ENCODE results near the gene CCDC97. TPM values are rescaled to one million over a fixed set of nuclear protein-coding genes. Genes with fewer than 3 reads are reported as not detected.

CCDC97 gene
- total and polyA plus RNA-seq, 10 donors = 12.7 to 38.2 (median 23.9) TPM

DNA sequence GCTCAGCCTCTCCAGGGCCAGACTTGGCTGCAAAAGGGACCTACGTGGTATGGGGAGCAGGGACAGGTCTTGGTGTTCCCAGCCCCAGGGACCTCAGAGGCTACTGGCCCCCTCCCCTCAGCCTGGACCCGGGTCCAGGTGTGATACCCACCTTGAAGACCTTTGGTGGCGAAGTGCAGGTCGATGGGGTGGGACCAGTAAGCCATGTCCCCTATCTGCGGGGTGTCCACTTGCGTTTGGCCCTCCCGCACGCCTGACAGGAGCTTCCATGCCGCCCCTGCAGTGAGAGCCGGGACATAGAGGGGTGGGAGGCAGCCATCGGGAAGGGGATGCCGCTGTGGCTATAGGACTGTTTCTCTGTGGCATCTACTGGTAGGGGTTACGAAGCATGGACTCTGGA is 47.8 kb downstream of the CCDC97 start:
- peak overlapping the region in 6 of 8 donors; percentile 29 to 98 (median 58) for H3K27ac ChIP-seq
- H3K27me3 ChIP-seq (replicated peaks in 1 of 7) = no peaks in the 10 kb centered on the region
- H3K36me3 ChIP-seq = peaks cover 0 to 9% (median 0%) of the 10 kb centered on the region in 6 donors
- 88 to 95% (median 92%) methylated on average over 12 to 13 of the region's 13 CpGs for WGBS, 5 donors
- intact Hi-C loops (cut with DNase I; ENCODE audit: low total_unique reads) = loop anchor here (5.0 kb wide), 1 partner anchor 35 kb away; no protein-coding TSS in a partner anchor
- H3K4me1 ChIP-seq = peaks cover 27 to 68% (median 52%) of the 10 kb centered on the region in 6 donors
- H3K4me3 ChIP-seq = no peak overlapping the region
- no peaks in the 10 kb centered on the region for H3K9me3 ChIP-seq
- DNase-seq = no peak
- TF ChIP-seq, protein P1, sequence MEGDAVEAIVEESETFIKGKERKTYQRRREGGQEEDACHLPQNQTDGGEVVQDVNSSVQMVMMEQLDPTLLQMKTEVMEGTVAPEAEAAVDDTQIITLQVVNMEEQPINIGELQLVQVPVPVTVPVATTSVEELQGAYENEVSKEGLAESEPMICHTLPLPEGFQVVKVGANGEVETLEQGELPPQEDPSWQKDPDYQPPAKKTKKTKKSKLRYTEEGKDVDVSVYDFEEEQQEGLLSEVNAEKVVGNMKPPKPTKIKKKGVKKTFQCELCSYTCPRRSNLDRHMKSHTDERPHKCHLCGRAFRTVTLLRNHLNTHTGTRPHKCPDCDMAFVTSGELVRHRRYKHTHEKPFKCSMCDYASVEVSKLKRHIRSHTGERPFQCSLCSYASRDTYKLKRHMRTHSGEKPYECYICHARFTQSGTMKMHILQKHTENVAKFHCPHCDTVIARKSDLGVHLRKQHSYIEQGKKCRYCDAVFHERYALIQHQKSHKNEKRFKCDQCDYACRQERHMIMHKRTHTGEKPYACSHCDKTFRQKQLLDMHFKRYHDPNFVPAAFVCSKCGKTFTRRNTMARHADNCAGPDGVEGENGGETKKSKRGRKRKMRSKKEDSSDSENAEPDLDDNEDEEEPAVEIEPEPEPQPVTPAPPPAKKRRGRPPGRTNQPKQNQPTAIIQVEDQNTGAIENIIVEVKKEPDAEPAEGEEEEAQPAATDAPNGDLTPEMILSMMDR (IDR thresholded peaks at IDR 0.05 in 8 of 11, conservative IDR thresholded peaks at IDR 0.05 in 3 of 11) = no peak
- peak in 1 of 3 donors; percentile 31 for TF ChIP-seq POLR2AphosphoS5 (IDR thresholded peaks at IDR 0.05)

DNA sequence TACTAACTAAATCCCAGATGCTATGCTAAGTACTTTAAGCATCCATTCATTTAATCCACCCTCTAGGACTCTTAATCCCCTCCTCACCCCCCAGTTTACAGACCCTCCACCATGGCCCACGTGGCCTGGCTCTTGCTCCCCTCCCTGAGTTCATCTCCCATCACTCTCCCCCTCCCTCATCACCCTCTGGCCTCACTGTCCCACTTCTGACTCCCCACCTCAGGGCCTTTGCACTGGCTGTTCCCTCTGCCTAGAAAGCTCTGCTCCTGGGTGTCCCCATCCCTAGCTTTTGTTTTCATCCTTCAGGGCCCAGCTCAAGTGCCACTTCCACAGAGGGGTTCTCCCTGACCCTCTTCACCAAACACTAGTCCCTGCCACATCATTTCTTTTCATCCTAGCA is 49.8 kb downstream of the CCDC97 start:
- TF ChIP-seq POLR2AphosphoS5 (IDR thresholded peaks at IDR 0.05) = no peak
- TF ChIP-seq POLR2A (IDR thresholded peaks at IDR 0.05) = no peak
- TF ChIP-seq, protein P1 (IDR thresholded peaks at IDR 0.05 in 8 of 11, conservative IDR thresholded peaks at IDR 0.05 in 3 of 11) = no peak
- no peaks in the 10 kb centered on the region for H3K27me3 ChIP-seq (replicated peaks in 1 of 7)
- 75 to 93% (median 88%) methylated on average over 1 of the region's 1 CpG for WGBS, 5 donors
- intact Hi-C loops (cut with DNase I; ENCODE audit: low total_unique reads) = loop anchor here (5.0 kb wide), 1 partner anchor 37 kb away; no protein-coding TSS in a partner anchor
- no peak overlapping the region for H3K27ac ChIP-seq
- H3K36me3 ChIP-seq = peaks cover 0 to 9% (median 0%) of the 10 kb centered on the region in 6 donors
- no peak overlapping the region for H3K4me3 ChIP-seq
- H3K9me3 ChIP-seq = no peaks in the 10 kb centered on the region
- DNase-seq = no peak
- peaks cover 28 to 75% (median 54%) of the 10 kb centered on the region in 6 donors for H3K4me1 ChIP-seq

DNA sequence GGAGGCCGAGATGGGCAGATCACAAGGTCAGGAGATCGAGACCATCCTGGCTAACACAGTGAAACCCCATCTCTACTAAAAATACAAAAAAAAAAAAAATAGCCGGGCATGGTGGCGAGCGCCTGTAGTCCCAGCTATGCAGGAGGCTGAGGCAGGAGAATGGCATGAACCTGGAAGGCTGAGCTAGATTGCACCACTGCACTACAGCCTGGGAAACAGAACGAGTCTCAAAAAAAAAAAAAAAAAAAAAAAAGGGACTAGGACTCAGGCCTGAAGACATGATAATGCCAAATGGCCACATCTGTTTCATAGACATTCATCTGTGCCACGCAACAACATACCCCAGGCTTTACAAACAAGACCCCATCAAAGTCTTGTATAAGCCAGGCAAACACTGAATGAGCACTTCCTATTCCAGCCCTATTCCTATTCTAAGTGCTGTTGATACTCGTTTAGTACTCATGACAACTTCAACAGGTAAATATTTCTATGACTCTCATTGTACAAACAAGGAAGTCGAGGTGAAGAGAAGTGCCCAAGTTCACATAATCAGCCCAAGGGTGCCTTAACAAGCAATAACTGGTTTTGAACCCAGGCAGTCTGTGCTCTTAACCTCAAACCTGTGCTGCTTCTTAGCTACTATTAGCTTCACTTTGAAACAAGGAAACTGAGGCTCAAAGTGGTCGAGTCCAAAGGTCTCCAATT is 52.3 kb downstream of the CCDC97 start:
- Histone ChIP-seq H3K27ac (peak overlapping the region in 4 of 8 donors; percentile 1 to 99 (median 59)), H3K9me3 (no peaks in the 10 kb centered on the region), H3K4me3 (no peak overlapping the region), H3K36me3 (peaks cover 0 to 9% (median 0%) of the 10 kb centered on the region in 6 donors), H3K4me1 (peaks cover 12 to 75% (median 43%) of the 10 kb centered on the region in 6 donors), H3K27me3 (replicated peaks in 1 of 7) (no peaks in the 10 kb centered on the region)
- 84 to 87% (median 84%) methylated on average over 8 to 10 of the region's 10 CpGs for WGBS, 5 donors
- no peak for TF ChIP-seq POLR2AphosphoS5 (IDR thresholded peaks at IDR 0.05)
- TF ChIP-seq, protein P1 (IDR thresholded peaks at IDR 0.05 in 8 of 11, conservative IDR thresholded peaks at IDR 0.05 in 3 of 11) = no peak
- TF ChIP-seq POLR2A (IDR thresholded peaks at IDR 0.05) = no peak
- DNase-seq = no peak
- intact Hi-C loops (cut with DNase I; ENCODE audit: low total_unique reads) = no loop called here

DNA sequence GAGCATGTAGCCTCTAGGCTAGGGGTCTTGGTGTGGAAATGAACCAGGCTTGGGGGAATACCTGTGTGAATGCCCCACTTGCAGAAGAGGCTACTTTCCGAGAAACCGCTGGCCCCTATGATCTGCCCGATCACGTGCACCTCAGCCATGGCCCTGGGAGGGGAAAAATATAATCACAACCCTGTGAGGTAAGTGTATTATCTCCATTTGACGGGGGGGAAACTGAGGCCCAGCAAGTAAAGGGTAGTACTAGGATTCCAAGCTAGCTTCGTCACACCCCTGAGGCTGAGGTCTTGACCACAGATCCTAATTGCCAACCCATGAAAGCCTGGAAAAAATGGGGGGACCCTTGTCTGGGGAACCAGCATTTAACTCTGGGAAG is 53.4 kb downstream of the CCDC97 start:
- WGBS, 5 donors = 41 to 58% (median 48%) methylated on average over 6 of the region's 6 CpGs
- peaks cover 10 to 75% (median 41%) of the 10 kb centered on the region in 6 donors for H3K4me1 ChIP-seq
- intact Hi-C loops (cut with DNase I; ENCODE audit: low total_unique reads) = no loop called here
- TF ChIP-seq POLR2AphosphoS5 (IDR thresholded peaks at IDR 0.05) (no peak), POLR2A (IDR thresholded peaks at IDR 0.05) (no peak)
- TF ChIP-seq, protein P1 (IDR thresholded peaks at IDR 0.05 in 8 of 11, conservative IDR thresholded peaks at IDR 0.05 in 3 of 11) = no peak
- H3K9me3 ChIP-seq = no peaks in the 10 kb centered on the region
- DNase-seq = no peak
- peaks cover 0 to 9% (median 0%) of the 10 kb centered on the region in 6 donors for H3K36me3 ChIP-seq
- no peaks in the 10 kb centered on the region for H3K27me3 ChIP-seq (replicated peaks in 1 of 7)
- H3K4me3 ChIP-seq = peak overlapping the region; percentile 55 to 84 (median 66)
- H3K27ac ChIP-seq = peak overlapping the region; percentile 95 to 99 (median 98)

Measured in spleen (tissue), 11 donors.